Right lobe of liver (tissue), 4 donors: Measurements from ENCODE around the gene MYRF.

Experiments used
- POLR2A ChIP-seq: fragments of 450-650 bp; IDR thresholded peaks from one replicate; pipeline ENCODE4 v1.6.1; 2017; ENCODE audit warnings: antibody characterized with exemption, mild to moderate bottlenecking
- TF ChIP-seq, protein P1 (sequence below), 4 donors: fragments of 200-600 bp in 3 of 4; fragments of 450-650 bp in 1 of 4; IDR thresholded peaks; one replicate each; pipeline versions ENCODE4 v1.5.1 to v1.8.0; 2016 to 2022; ENCODE audit warnings: antibody characterized with exemption in 4 of 4, mild to moderate bottlenecking in 2 of 4
- donor health status: DM: no; HTN: no; CAD: no.
- donor health status: DM: no; HTN: no; CAD: no.
- donor health status: DM: no; HTN: yes; CAD: no.

DNA sequence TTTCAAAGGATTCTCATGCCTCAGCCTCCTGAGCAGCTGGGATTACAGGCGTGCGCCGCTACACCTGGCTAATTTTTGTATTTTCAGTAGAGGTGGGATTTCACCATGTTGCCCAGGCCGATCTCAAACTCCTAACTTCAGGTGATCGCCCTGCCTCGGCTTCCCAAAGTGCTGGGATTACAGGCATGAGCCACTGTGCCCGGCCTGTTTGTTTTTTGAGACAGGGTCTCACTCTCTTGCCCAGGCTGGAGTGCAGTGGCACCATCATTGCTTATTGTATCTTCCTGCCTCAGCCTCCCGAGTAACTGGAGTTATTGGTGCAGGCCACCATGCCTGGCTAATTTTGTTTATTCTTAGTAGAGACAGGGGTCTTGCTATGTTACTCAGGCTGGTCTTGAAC is 83.8 kb downstream of the MYRF start:
- TF ChIP-seq, protein P1, sequence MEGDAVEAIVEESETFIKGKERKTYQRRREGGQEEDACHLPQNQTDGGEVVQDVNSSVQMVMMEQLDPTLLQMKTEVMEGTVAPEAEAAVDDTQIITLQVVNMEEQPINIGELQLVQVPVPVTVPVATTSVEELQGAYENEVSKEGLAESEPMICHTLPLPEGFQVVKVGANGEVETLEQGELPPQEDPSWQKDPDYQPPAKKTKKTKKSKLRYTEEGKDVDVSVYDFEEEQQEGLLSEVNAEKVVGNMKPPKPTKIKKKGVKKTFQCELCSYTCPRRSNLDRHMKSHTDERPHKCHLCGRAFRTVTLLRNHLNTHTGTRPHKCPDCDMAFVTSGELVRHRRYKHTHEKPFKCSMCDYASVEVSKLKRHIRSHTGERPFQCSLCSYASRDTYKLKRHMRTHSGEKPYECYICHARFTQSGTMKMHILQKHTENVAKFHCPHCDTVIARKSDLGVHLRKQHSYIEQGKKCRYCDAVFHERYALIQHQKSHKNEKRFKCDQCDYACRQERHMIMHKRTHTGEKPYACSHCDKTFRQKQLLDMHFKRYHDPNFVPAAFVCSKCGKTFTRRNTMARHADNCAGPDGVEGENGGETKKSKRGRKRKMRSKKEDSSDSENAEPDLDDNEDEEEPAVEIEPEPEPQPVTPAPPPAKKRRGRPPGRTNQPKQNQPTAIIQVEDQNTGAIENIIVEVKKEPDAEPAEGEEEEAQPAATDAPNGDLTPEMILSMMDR (IDR thresholded peaks at IDR 0.05), result no peak
- no peak for TF ChIP-seq POLR2A
